Stimulated activated CD8-positive, alpha-beta memory T cell treated with anti-CD3 and anti-CD28 coated beads, Interleukin-15, amount 100 ng/mL, for 1 hour (primary cell): Measurements from ENCODE around the gene REX1BD.
"Not testable (repeated sequence)": the region's sequence is repeated elsewhere in the genome, so short reads cannot be mapped to it uniquely, and the experiment has no call there.

Experiments
- DNase-seq: peaks from one replicate; pipeline ENCODE4 v3.0.0-alpha.2; 2020; ENCODE audit warnings: low read depth

The REX1BD gene

GRCh38 chr19:18577365-18577914, 11.2 kb upstream of the REX1BD start:
- DNase-seq: no peak

DNA sequence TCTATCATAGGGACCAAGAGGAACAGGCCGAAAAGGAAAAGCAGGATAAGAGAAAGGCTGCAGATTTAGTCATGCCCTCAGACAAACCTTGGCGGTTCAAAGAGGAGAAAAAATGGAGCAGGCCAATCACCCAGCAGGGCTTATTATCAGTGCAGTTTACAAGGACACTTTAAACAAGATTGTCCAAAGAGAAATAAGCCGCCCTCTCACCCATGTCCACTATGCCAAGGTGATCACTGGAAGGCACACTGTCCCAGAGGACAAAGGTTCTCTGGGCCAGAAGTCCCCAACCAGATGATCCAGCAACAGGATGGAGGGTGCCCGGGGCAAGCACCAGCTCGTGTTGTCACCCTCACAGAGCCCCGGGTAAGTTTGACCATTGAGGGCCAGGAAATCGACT, 8.3 kb upstream of the REX1BD start:
- DNase-seq: no peak

DNA sequence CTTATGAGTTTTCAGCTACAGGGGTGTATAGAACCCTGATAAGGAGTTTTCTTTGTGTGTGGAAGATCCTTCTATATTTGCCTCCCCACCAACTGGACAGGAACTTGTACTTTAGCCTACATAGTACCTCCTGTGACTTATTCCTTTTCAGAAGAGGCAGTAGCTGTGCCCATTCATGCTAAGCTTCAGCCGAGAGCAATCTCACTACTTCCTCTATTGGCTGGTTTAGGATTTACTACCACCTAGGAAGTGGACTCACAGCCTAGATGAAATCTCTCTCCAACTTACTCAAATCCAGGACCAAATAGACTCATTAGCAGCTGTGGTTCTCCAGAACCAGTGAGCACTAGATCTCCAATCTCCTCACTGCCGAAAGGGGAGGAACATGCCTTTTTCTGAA, 2.3 kb upstream of the REX1BD start:
- DNase-seq: no peak

GRCh38 chr19:18587561-18587960, 1.0 kb upstream of the REX1BD start:
- no peak for DNase-seq

DNA sequence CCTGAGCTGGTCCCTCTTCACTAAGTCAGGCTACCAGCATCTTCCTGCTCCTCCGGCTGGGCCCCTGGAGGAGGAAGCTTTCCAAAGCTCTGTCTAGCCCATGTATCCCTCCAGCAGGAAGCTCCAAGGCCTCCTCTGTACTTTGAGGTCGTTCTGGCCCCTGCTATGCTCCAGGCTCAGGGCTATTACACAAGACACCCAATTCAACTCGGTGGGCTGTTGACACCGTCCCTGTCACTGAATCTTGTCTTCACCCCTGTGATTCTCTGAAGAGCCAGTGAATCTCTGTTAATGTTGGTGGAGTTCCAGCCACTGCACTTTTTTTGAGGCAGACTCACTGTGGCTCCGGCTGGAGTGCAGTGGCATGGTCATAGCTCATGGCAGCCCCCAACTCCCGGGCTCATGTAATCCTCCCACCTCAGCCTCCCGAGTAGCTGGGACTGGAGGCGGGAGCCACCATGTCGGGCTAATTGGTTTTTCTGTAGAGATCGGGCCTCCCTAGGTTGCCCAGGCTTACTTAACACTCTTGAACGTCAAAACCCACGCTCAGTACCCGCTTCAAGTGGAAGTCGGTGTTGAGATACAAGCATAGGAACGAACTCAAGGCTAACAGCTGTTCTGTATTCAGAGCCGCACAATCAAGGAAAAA, 512 bp upstream of the REX1BD start:
- no peak for DNase-seq

DNA sequence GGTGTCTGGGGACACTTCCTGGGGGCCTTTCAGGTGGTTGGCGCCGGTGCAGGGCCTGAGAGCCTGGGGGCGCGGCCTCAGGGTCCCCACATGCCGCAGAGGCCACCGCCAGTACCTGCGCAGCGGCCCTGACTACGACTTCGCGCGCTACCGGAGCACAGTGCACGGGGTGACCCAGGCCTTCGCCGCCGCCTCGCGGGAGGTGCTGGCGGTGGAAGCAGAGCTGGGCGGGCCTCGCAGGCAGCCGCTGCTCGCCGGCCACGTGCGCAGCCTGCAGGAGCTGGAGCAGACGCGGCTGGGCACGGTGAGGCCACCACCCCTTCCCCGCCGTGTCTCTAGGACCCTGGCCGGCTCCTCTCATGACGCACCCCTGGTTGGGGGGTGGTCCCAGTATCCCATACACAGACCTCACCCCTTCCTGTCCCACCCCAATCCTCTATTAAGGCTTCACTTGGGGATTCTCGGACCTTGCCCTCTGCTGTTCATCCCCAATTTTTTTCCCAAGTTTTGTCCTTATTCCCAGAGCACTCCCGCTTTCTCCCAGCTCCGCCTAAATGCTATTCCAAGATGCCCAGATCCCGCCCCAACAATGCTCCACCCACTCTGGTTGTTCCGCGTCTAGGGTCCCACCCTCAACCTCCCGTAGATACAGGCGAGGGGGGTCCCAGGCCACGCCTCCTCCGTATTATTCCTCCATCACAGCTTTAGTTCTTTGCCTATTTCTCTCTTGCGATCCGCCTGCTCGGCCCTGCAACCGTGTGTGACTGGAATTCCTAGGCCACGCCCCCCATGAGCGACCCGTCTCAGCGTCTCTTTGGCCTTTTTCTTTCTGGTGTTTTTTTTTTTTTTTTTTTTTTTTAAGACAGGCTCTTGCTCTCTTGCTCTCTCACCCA, 1.0 kb downstream of the REX1BD start:
- DNase-seq: peak; percentile 40

DNA sequence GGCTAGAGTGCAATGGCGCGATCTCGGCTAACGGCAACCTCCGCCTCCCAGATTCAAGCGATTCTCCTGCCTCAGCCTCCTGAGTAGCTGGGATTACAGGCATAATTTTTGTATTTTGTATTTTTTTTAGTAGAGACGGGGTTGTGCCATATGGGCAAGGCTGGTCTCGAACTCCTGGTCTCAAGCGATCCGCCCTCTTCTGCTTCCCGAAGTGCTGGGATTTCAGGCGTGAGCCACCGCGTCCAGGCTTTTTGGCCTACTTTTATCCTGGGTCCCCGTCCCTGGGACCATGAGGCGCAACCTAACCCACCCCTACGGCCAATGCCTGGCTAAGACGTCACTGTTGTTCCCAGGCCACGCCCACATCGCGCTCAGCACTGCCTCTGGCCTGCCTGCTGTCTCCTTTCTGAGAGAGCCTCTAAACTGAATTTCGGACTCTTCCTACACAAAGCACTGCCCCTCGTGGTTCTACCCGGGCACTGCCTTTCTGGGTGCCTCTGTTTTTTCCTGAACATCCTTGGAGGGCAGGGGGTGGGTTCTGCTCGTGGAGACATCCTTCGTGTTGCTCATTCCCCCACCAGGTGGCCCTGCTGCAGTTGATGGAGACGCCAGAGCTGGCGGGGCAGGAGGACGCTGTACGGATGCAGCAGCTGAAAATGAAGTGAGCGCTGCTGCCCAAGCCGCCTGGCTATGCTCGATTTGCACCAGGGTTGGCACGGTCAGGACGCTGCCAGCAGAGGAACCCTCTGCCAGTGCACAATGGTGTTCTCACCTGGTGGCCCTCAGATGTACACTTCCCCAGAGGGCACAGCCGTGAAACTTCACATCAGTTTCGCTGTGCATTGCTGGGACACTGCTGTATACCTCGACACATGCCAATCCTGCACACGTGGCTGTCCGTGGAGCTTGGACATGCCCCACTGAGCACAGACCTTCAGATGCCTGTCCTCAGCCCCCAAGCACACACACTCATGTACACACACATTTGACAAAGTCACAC, 2.0 kb downstream of the REX1BD start:
- DNase-seq: no peak

DNA sequence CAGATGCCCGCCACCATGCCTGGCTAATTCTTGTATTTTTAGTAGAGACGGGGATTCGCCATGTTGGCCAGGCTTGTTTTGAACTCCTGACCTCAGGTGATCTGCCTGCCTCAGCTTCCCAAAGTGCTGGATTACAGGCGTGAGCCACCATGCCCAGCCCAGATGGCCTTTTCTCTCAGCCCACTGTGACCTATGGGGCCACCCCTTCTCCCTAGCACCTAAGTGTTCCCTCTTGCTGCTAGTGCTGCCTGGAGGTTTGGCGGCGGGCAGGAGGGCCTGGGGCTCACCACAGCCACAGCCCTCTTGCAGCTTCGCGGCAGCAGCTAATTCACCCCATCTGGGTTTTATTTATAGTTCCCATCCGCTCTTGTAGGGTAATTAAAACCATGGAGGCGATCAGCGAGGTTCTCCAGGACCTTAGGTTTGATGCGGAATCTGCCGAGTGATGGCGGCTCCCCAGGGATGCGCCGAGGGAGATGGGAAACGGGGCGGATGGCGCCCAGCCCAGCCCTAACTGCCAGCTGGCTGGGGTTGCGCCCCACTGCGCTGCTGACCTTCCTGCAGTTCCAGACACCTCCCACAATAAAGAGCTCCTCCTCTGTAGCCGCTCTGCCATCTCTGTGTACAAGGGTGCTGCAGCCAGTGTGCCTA, 3.3 kb downstream of the REX1BD start:
- DNase-seq: no peak

DNA sequence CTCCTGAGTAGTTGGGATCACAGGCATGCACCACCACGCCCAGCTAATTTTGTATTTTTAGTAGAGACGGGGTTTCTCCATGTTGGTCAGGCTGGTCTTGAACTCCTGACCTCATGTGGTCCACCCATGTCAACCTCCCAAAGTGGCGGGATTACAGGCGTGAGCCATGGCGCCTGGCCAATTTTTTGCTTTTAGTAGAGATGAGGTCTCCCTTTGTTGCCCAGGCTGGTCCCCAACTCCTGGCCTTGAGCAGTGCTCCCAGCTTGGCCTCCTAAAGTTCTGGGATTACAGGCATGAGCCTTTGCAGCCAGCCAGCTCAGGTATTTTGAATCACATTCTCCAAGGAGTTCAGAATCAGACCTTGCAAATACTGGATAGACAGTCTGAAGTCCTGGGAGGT, 4.1 kb downstream of the REX1BD start:
- DNase-seq: not testable (repeated sequence)

GRCh38 chr19:18593367-18594095, 4.9 kb downstream of the REX1BD start:
- DNase-seq: no peak

- peak; percentile 45 for DNase-seq
Observed at GRCh38 chr19:18594096-18594823, 5.7 kb downstream of the REX1BD start.

DNA sequence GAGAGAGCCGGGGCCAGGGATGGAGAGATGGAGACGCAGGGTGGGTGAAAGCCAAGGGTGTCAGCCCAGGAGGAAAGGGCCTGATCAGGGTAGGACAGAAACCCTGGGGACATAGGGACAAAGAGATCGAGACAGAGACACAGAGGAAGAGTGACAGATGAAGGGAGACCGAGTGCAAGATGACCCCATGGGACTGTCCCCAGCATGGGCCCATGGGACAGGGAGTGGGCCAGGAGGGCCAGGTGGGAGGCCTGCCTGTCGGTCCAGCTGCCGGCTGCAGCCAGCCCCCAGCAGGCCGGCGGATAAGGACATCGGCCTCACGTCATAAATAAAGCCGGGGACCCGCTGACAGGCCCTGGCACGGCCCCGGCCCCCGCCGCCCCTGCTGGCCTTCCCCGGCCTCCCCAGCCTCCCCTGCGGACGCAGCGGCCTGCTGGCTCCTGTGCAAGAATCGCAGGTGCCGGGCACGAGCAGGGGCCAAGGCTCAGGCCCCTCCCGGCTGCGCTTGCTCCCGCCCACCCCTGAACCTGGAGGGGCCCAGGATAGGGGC, 6.3 kb downstream of the REX1BD start:
- DNase-seq: no peak

- DNase-seq: no peak
Observed at GRCh38 chr19:18595475-18595874, 6.9 kb downstream of the REX1BD start.

GRCh38 chr19:18596752-18597157, 8.2 kb downstream of the REX1BD start:
- DNase-seq: no peak

DNA sequence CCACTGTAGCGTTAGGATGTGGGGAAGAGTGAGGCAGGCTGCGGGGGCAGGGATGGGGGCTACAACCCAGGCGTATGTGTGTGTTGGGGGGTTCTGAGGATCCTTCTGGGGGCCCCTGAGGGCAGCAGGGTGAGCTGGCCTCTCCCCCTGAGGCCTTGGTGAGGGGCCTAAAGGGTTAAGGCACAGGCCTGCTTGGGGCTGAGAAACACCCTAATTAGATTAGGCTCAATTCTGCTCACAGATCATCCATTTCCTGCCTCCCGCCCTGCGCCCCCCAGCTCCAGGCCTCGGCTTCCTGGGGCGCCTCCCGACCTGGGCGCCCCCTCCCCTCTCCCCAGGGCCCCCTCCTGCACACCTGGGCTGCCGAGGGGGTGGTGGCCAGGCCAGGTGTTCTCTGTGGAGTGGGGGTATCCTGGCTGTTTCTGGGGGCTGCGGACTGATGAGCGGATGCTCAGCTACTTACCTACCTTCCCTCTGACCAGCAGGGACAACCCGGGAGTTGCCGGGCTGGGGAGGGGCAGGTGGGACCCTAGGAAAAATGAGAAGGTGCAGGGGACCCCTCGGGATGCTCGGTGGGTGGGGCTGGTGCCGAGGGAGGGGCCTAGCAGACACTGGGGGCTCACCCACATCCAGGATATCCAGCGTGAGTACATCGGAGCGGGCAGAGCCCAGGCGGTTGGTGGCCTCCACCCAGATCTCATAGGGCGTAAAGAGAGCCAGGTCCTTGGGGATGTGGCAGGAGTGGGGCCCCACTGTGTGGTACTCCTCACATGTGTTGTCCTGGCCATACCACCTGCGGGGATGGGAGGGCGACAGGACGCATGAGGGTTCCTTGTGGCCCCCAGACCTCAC, 9.4 kb downstream of the REX1BD start:
- DNase-seq: no peak

DNA sequence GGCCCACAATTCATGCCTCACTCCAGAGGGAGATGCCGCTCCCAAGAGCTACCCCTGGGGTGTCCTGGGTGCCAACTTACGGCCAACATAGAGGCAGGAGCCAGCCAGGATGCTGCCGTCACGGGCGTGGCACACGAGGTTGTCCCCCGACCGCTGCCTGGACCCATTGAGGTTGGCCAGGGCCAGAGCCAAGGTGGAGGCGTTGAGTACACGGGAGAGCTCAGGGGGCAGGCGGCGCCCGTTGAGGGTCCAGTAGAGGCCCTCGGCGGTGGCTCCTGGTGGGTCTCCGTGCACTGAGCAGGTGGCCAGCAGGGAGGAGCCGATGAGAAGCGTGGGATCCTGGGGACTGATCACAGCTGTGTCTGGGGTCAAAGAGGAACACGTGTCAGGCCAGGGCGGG, 10.9 kb downstream of the REX1BD start:
- no peak for DNase-seq

DNA sequence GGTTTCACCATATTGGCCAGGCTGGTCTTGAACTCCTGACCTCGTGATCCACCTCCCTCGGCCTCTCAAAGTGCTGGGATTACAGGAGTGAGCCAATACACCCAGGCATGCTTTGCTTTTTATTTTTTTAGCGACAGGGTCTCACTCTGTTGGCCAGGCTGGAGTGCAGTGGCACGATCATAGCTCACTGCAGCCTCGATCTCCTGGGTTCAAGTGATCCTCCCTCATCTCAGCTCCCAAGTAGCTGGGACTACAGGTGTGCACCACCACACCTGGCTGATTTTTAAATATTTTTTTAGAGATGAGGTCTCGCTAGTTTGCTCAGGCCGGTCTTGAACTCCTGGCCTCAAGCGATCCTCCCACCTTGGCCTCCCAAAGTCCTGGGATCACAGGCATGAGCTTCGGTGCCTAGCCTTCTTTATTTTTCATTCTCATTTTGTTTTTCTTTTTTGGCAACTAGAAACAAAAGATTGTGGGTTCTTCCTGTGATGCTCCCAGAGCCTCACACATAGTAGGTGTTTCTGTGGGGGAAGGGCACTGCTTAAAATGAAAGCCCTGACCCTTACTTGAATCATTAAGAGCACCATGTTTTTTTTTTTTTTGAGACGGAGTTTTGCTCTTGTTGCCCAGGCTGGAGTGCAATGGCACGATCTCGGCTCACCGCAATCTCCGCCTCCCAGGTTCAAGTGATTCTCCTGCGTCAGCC, 12.2 kb downstream of the REX1BD start:
- not testable (repeated sequence) for DNase-seq

DNA sequence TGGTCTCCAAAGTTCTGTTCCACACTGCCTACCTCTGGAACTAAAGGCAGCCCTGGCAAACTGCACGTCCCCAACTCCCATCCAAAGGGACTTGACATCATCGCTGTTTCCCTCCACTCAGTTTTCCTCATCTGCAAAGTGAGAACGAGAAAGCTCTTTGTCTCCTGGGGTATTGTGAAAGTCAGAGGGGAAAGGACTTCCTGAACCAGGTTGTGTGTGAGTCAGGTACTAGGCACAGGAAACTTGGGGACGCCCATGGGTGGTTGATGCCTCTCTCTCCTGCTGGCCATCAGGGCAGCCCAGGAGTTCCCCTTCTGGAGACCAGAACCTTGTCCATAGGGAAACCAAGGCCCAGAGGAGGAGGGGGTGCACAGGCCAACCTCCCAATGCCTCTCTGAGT, 13.3 kb downstream of the REX1BD start:
- DNase-seq: no peak
